Measurements from ENCODE around the gene MAPK12. TPM values are rescaled to one million over a fixed set of nuclear protein-coding genes. Genes with fewer than 3 reads are reported as not detected.
A peak's percentile ranks its signal among the peaks of the same experiment; 100 is the strongest.

Gene MAPK12
- total and polyA plus RNA-seq, 2 of the 8 experiments (the other 6 are each of a cell fraction or from before 2014, with no cell fraction given), result 17.3 to 20.3 TPM

- CTCF ChIA-PET (ENCODE audit: partially characterized antibody), result interaction anchor here (0.7 to 4.7 kb wide), 6 partner anchors 10 to 64 kb away, joined by 3 to 26 read pairs (median 6); partner anchors contain the start of gene HDAC10
- Histone ChIP-seq H2AK5ac (ENCODE audit: low read depth, low read length) (no peak overlapping the region), H3K9me3 (ENCODE audit: insufficient read depth in 2 of 2, low read depth in 1 of 2, low read length in 1 of 2) (peaks cover 0 to 10% of the 10 kb centered on the region in 2 experiments; a peak in 1 of 4 replicates)
These were observed 2.7 kb upstream of the MAPK12 start for GRCh38 chr22:50264104-50264745.

More at GRCh38 chr22:50264104-50264745, 2.7 kb upstream of the MAPK12 start:
- Histone ChIP-seq H3K36me3 (ENCODE audit: control insufficient read depth in 2 of 4, insufficient read depth in 4 of 4, low read length in 3 of 4) (no peaks in the 10 kb centered on the region), H3K18ac (ENCODE audit: extremely low read depth, low read length) (no peak overlapping the region), H4K8ac (ENCODE audit: extremely low read depth, insufficient read depth, low read length) (no peak overlapping the region), H3K4me1 (replicated peaks in 1 of 4; ENCODE audit: control insufficient read depth in 3 of 4, insufficient read depth in 4 of 4, low read length in 3 of 4) (peaks cover 0 to 20% (median 10%) of the 10 kb centered on the region in 4 experiments; a peak in 6 of 7 replicates), H3K27me3 (replicated peaks in 1 of 4; ENCODE audit: control insufficient read depth in 3 of 4, extremely low read depth in 1 of 4, insufficient read depth in 3 of 4, low read length in 3 of 4) (peaks cover 12 to 47% (median 37%) of the 10 kb centered on the region in 4 experiments; a peak in 6 of 7 replicates), H3K4me3 (ENCODE audit: extremely low read depth in 1 of 4, insufficient read depth in 2 of 4, low read depth in 3 of 4, low read length in 4 of 4) (no peak overlapping the region), H3K23me2 (ENCODE audit: low read depth, low read length) (peaks cover 6% of the 10 kb centered on the region; the same call in 1 of the 2 replicates), H3K23ac (ENCODE audit: insufficient read length) (no peak overlapping the region), H4K5ac (ENCODE audit: insufficient read length, low read depth, low read length) (no peak overlapping the region), H2AFZ (ENCODE audit: low read length) (no peak overlapping the region), H2BK5ac (ENCODE audit: low read depth, low read length) (no peak overlapping the region), H2BK20ac (ENCODE audit: low read length) (no peak overlapping the region), H2BK12ac (ENCODE audit: low read depth, low read length) (no peak overlapping the region), H3K56ac (replicated peaks; ENCODE audit: insufficient read length, low read depth, low read length) (no peak overlapping the region), H3K27ac (ENCODE audit: low read depth, low read length) (no peak overlapping the region), H3K14ac (ENCODE audit: insufficient read length) (no peak overlapping the region), H3K4ac (replicated peaks; ENCODE audit: insufficient read length, low read depth, low read length) (no peak overlapping the region), H3K79me2 (ENCODE audit: control insufficient read depth in 1 of 2, insufficient read depth in 2 of 2, low read length in 2 of 2) (no peaks in the 10 kb centered on the region), H3K4me2 (ENCODE audit: insufficient read depth in 1 of 2, low read depth in 2 of 2, low read length in 2 of 2) (no peak overlapping the region), H2BK120ac (replicated peaks; ENCODE audit: low read depth, low read length) (no peak overlapping the region), H2BK15ac (ENCODE audit: low read length) (no peak overlapping the region), H3K79me1 (ENCODE audit: low read depth, low read length) (no peaks in the 10 kb centered on the region), H4K91ac (replicated peaks; ENCODE audit: insufficient read length, low read length) (peak overlapping the region; percentile 27), H3K9ac (replicated peaks in 1 of 4; ENCODE audit: extremely low read depth in 1 of 4, low read depth in 3 of 4, low read length in 3 of 4) (no peak overlapping the region), H4K20me1 (replicated peaks in 1 of 2; ENCODE audit: control insufficient read depth in 1 of 2, insufficient read depth in 2 of 2, low read length in 2 of 2) (peaks cover 3% of the 10 kb centered on the region in 2 experiments)
- TF ChIP-seq RXRA (IDR thresholded peaks at IDR 0.05; ENCODE audit: insufficient read depth, low read depth, low read length), result no peak
- no peak for TF ChIP-seq KDM5A (IDR thresholded peaks at IDR 0.05; ENCODE audit: low read length)
- TF ChIP-seq SP4 (IDR thresholded peaks at IDR 0.05; ENCODE audit: low read length), result no peak
- TF ChIP-seq RBBP5 (IDR thresholded peaks at IDR 0.05; ENCODE audit: borderline replicate concordance, low read depth, low read length), result no peak
- no peak for TF ChIP-seq SIRT6 (IDR thresholded peaks at IDR 0.05; ENCODE audit: low read length)
- no peak for TF ChIP-seq TAF1 (IDR thresholded peaks at IDR 0.05; ENCODE audit: low read depth, low read length)
- TF ChIP-seq TEAD4 (IDR thresholded peaks at IDR 0.05; ENCODE audit: low read depth, low read length), result no peak
- no peak for TF ChIP-seq GTF2F1 (IDR thresholded peaks at IDR 0.05; ENCODE audit: borderline replicate concordance, low read depth, low read length)
- no peak for TF ChIP-seq SAP30 (IDR thresholded peaks at IDR 0.05; ENCODE audit: insufficient read depth, insufficient replicate concordance, low read length)
- no peak for TF ChIP-seq POLR2A (IDR thresholded peaks at IDR 0.05; ENCODE audit: control extremely low read depth in 1 of 2, low read depth in 2 of 2, low read length in 2 of 2)
- TF ChIP-seq SP1 (IDR thresholded peaks at IDR 0.05; ENCODE audit: low read depth, low read length), result no peak
- no peak for DNase-seq (ENCODE audit: low read depth in 1 of 2, low spot score in 2 of 2)
- POLR2A ChIA-PET (ENCODE audit: partially characterized antibody), result no interaction called here
- WGBS, 2 experiments (ENCODE audit: extremely low coverage in 1 of 2, insufficient coverage in 1 of 2, insufficient read length in 1 of 2, insufficient replicate concordance in 2 of 2, low coverage in 1 of 2, low lambda C conversion rate in 2 of 2, missing lambda C conversion rate in 1 of 2), result 88% methylated on average over 14 of the region's 15 CpGs; no CpG with 5 or more reads in 1 of the 2 experiments
- no peak for FAIRE-seq

Data from H1 (cell line).